Measurements from ENCODE around the gene MAGEB17. TPM values are rescaled to one million over a fixed set of nuclear protein-coding genes. Genes with fewer than 3 reads are reported as not detected.
"Not testable (repeated sequence)": the region's sequence is repeated elsewhere in the genome, so short reads cannot be mapped to it uniquely, and the experiment has no call there.

Gene MAGEB17
- polyA plus RNA-seq, 1 donor from 2014 or later, result 0.17 TPM

DNA sequence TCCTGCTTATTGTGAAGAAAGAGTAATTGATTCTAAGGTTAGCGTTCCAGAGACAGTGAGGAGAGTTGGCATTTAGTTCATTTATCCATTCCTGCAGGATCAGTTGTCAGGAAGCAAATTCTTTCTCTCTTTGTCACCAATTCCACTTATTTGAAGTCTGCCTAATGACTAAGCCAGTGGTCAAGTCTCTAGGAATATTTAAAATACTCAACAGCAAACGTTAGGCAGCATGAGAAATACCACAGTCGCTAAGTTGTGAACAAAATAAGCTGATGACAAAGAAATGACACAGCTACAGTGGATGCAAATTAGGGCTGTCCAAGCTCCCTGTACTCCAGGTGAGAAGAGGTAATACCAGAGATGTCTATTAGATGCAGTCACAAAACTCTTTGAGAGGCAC is 6.6 kb upstream of the MAGEB17 start:
- no peaks in the 10 kb centered on the region for H3K27me3 ChIP-seq (ENCODE audit: insufficient read depth, low read depth, low read length)
- no peaks in the 10 kb centered on the region for H3F3A ChIP-seq (ENCODE audit: insufficient read depth, low read length, poor library complexity, severe bottlenecking)
- no peaks in the 10 kb centered on the region for H3K9me3 ChIP-seq (ENCODE audit: low read length)
- H3K9me2 ChIP-seq (ENCODE audit: insufficient read depth, low read length), result no peaks in the 10 kb centered on the region
- no peak overlapping the region for H3K4me3 ChIP-seq (ENCODE audit: low read length)
- no peaks in the 10 kb centered on the region for H3K36me3 ChIP-seq (ENCODE audit: insufficient read depth, low read length)
- no peak overlapping the region for H3K4me2 ChIP-seq (ENCODE audit: low read length)
- no peak overlapping the region for H3K9ac ChIP-seq (ENCODE audit: low read length)
- no peak overlapping the region for H3K27ac ChIP-seq (ENCODE audit: low read length)
- no peaks in the 10 kb centered on the region for H4K20me1 ChIP-seq (ENCODE audit: insufficient read depth)
- TF ChIP-seq RAD21 (conservative IDR thresholded peaks at IDR 0.05), result no peak
- no peak for TF ChIP-seq POLR2AphosphoS5 (IDR thresholded peaks at IDR 0.05)
- TF ChIP-seq MXI1 (conservative IDR thresholded peaks at IDR 0.05; ENCODE audit: poor library complexity, severe bottlenecking), result no peak
- no peak for TF ChIP-seq SMC3 (conservative IDR thresholded peaks at IDR 0.05; ENCODE audit: poor library complexity)
- TF ChIP-seq TAF1 (IDR thresholded peaks at IDR 0.05; ENCODE audit: low read depth), result no peak
- TF ChIP-seq, protein P1, sequence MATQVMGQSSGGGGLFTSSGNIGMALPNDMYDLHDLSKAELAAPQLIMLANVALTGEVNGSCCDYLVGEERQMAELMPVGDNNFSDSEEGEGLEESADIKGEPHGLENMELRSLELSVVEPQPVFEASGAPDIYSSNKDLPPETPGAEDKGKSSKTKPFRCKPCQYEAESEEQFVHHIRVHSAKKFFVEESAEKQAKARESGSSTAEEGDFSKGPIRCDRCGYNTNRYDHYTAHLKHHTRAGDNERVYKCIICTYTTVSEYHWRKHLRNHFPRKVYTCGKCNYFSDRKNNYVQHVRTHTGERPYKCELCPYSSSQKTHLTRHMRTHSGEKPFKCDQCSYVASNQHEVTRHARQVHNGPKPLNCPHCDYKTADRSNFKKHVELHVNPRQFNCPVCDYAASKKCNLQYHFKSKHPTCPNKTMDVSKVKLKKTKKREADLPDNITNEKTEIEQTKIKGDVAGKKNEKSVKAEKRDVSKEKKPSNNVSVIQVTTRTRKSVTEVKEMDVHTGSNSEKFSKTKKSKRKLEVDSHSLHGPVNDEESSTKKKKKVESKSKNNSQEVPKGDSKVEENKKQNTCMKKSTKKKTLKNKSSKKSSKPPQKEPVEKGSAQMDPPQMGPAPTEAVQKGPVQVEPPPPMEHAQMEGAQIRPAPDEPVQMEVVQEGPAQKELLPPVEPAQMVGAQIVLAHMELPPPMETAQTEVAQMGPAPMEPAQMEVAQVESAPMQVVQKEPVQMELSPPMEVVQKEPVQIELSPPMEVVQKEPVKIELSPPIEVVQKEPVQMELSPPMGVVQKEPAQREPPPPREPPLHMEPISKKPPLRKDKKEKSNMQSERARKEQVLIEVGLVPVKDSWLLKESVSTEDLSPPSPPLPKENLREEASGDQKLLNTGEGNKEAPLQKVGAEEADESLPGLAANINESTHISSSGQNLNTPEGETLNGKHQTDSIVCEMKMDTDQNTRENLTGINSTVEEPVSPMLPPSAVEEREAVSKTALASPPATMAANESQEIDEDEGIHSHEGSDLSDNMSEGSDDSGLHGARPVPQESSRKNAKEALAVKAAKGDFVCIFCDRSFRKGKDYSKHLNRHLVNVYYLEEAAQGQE (IDR thresholded peaks at IDR 0.05; ENCODE audit: borderline replicate concordance), result no peak
- no peak for TF ChIP-seq EP300 (conservative IDR thresholded peaks at IDR 0.05; ENCODE audit: poor library complexity, severe bottlenecking)
- H2AFZ ChIP-seq (ENCODE audit: low read depth, low read length), result no peak overlapping the region
- no peaks in the 10 kb centered on the region for H3K79me2 ChIP-seq (replicated peaks; ENCODE audit: insufficient read depth, low read length)

DNA sequence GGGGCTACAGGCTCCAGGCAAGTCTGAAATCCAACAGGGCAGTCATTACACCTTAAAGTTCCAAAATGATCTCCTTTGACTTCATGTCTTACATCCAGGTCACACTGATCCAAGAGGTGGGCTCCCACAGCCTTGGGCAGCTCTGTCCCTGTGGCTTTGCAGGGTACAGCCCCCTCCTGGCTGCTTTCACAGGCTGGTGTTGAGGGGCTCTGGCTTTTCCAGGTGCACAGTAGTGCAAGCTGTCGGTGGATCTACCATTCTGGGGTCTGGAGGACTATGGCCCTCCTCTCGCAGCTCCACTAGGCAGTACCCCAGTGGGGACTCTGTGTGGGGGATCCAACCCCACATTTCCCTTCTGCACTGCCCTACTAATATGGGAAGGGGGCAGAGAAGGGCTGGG is 6.1 kb upstream of the MAGEB17 start:
- H3K4me2 ChIP-seq (ENCODE audit: low read length); H3K4me3 ChIP-seq (ENCODE audit: low read length); H3K9me2 ChIP-seq (ENCODE audit: insufficient read depth, low read length); H3K27ac ChIP-seq (ENCODE audit: low read length); H3K27me3 ChIP-seq (ENCODE audit: insufficient read depth, low read depth, low read length); H2AFZ ChIP-seq (ENCODE audit: low read depth, low read length); H3K9me3 ChIP-seq (ENCODE audit: low read length); H3K79me2 ChIP-seq (replicated peaks; ENCODE audit: insufficient read depth, low read length); H4K20me1 ChIP-seq (ENCODE audit: insufficient read depth); H3K9ac ChIP-seq (ENCODE audit: low read length); H3F3A ChIP-seq (ENCODE audit: insufficient read depth, low read length, poor library complexity, severe bottlenecking); H3K36me3 ChIP-seq (ENCODE audit: insufficient read depth, low read length): not testable (repeated sequence)

GRCh38 chrX:16162391-16162790 is 4.9 kb upstream of the MAGEB17 start:
- no peak overlapping the region for H3K4me3 ChIP-seq (ENCODE audit: low read length)
- H3K9ac ChIP-seq (ENCODE audit: low read length), result no peak overlapping the region
- H3K27ac ChIP-seq (ENCODE audit: low read length), result no peak overlapping the region
- no peaks in the 10 kb centered on the region for H3K36me3 ChIP-seq (ENCODE audit: insufficient read depth, low read length)
- no peaks in the 10 kb centered on the region for H3K79me2 ChIP-seq (replicated peaks; ENCODE audit: insufficient read depth, low read length)
- no peak overlapping the region for H3K4me2 ChIP-seq (ENCODE audit: low read length)
- TF ChIP-seq CTCF (IDR thresholded peaks at IDR 0.05; ENCODE audit: poor library complexity, severe bottlenecking) (no peak), SMC3 (conservative IDR thresholded peaks at IDR 0.05; ENCODE audit: poor library complexity) (no peak), EZH2 (IDR thresholded peaks at IDR 0.05; ENCODE audit: borderline replicate concordance, insufficient read depth, low read length, poor library complexity, severe bottlenecking) (no peak), RAD21 (conservative IDR thresholded peaks at IDR 0.05) (no peak), MXI1 (conservative IDR thresholded peaks at IDR 0.05; ENCODE audit: poor library complexity, severe bottlenecking) (no peak), TAF1 (IDR thresholded peaks at IDR 0.05; ENCODE audit: low read depth) (no peak), POLR2AphosphoS5 (IDR thresholded peaks at IDR 0.05) (no peak), EP300 (conservative IDR thresholded peaks at IDR 0.05; ENCODE audit: poor library complexity, severe bottlenecking) (no peak)
- TF ChIP-seq, protein P1 (IDR thresholded peaks at IDR 0.05; ENCODE audit: borderline replicate concordance), result no peak
- no peaks in the 10 kb centered on the region for H4K20me1 ChIP-seq (ENCODE audit: insufficient read depth)
- no peaks in the 10 kb centered on the region for H3K9me3 ChIP-seq (ENCODE audit: low read length)
- no peaks in the 10 kb centered on the region for H3K27me3 ChIP-seq (ENCODE audit: insufficient read depth, low read depth, low read length)
- H3K9me2 ChIP-seq (ENCODE audit: insufficient read depth, low read length), result no peaks in the 10 kb centered on the region
- no peaks in the 10 kb centered on the region for H3F3A ChIP-seq (ENCODE audit: insufficient read depth, low read length, poor library complexity, severe bottlenecking)
- no peak overlapping the region for H2AFZ ChIP-seq (ENCODE audit: low read depth, low read length)
